Stomach smooth muscle (tissue), 2 donors: ENCODE results near the gene TSPAN10.

Source experiments
- H3K27ac ChIP-seq: one replicate; pipeline ENCODE4 v1.7.0; 2013; ENCODE audit warnings: mild to moderate bottlenecking, low read length, inconsistent platforms
- H3K27me3 ChIP-seq, 2 donors: one replicate each; pipeline ENCODE4 v1.7.0; 2013; ENCODE audit warnings: low read length in 2 of 2; ENCODE audit not compliant: insufficient read depth in 2 of 2, control insufficient read depth in 1 of 2
- H3K36me3 ChIP-seq, 2 donors: one replicate each; pipeline ENCODE4 v1.7.0; 2013; ENCODE audit warnings: low read length in 2 of 2; ENCODE audit not compliant: control insufficient read depth in 2 of 2, insufficient read depth in 2 of 2
- H3K4me1 ChIP-seq: one replicate; pipeline ENCODE4 v1.7.0; 2013; ENCODE audit warnings: low read length; ENCODE audit not compliant: control insufficient read depth, insufficient read depth
- H3K4me3 ChIP-seq, 2 donors: one replicate each; pipeline ENCODE4 v1.7.0; 2013; ENCODE audit warnings: low read length in 2 of 2
- H3K9ac ChIP-seq, 2 donors: one replicate each; pipeline ENCODE4 v1.7.0; 2013; ENCODE audit warnings: low read length in 2 of 2, mild to moderate bottlenecking in 1 of 2
- H3K9me3 ChIP-seq, 2 donors: one replicate each; pipeline ENCODE4 v1.7.0; 2013; ENCODE audit warnings: low read length in 2 of 2; ENCODE audit not compliant: control insufficient read depth in 2 of 2
- donor health status: healthy.
- donor health status: Pancreatic carcinoma.

TSPAN10 gene

DNA sequence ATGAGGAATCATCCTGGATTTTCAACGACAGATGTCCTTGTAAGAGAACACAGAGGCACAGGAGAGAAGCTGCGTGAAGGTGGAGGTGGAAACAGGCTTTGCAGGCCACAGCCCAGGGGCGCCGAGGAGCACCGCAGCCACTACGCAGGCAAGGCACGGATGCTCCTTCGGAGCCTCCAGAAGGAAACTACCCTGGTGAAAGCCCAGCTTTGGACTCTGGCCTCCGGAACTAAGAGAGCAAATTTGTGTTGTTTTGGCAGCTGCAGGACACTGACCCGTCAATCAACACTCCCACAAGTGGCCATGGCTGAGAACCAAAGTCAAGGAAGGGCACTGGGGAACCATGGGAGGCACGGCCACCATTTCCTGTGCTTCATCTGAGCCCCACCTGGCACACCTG lies 43.2 kb downstream of the TSPAN10 start:
- Histone ChIP-seq H3K27ac (no peak overlapping the region), H3K4me1 (peaks cover 19% of the 10 kb centered on the region), H3K27me3 (no peaks in the 10 kb centered on the region), H3K4me3 (no peak overlapping the region), H3K36me3 (peaks cover 0 to 5% of the 10 kb centered on the region in 2 donors), H3K9me3 (no peaks in the 10 kb centered on the region), H3K9ac (no peak overlapping the region)

DNA sequence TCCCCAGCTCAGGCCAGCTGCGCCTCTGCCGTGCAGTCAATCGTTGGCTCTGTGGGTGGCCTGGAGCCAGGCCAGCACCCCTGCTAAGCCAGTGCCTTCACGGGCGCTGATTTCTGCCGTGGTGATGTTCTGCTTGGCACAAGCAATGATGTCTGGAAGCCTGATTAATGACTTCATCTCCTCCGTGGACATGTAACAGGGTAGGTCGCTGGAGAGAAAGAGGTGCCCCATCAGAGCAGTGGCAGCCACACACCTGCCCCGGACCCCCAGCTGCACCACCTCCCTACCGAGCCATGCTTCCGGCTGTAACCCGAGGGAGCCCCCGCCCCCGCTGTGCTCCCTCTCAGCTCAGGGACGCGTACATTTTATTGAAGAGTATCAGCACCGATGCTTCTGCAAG lies 44.7 kb downstream of the TSPAN10 start:
- H3K4me3 ChIP-seq, result no peak overlapping the region
- no peak overlapping the region for H3K27ac ChIP-seq
- peaks cover 5 to 9% of the 10 kb centered on the region in 2 donors for H3K36me3 ChIP-seq
- H3K9me3 ChIP-seq, result no peaks in the 10 kb centered on the region
- no peak overlapping the region for H3K9ac ChIP-seq
- peaks cover 26% of the 10 kb centered on the region for H3K4me1 ChIP-seq
- H3K27me3 ChIP-seq, result no peaks in the 10 kb centered on the region

DNA sequence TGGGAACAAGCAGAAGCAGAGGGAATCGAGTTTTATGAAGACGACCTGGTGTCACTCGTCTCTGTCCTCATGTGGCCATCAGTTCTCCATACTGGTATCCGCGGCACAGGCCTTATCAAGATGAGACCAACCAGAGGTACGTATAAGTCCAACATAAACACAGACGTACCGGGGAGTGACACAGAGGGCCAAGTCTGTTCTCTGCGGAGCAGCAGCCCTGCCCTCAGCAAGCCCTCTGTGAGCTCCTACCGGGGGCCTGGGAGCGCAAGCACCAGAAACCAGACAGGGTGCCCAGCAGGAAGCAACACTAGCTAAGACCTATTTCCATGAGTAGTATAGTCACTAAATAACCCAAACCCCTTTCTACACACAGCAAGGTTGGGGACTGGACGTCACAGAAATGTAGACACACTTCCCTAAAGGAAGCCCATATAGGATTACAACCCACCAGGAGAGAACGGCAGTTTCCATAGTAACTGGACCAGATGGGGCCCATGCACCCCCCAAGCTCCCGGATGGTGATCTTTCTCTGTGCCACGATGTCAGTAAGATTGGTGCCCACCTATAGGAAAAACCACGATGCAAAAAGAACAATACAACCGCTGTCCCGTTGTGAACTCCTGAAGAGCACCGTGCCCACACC lies 45.7 kb downstream of the TSPAN10 start:
- no peaks in the 10 kb centered on the region for H3K9me3 ChIP-seq
- H3K9ac ChIP-seq, result peak overlapping the region; percentile 82 to 83
- H3K4me3 ChIP-seq, result peak overlapping the region; percentile 82 to 92
- no peaks in the 10 kb centered on the region for H3K27me3 ChIP-seq
- H3K4me1 ChIP-seq, result peaks cover 26% of the 10 kb centered on the region
- peaks cover 5 to 14% of the 10 kb centered on the region in 2 donors for H3K36me3 ChIP-seq
- H3K27ac ChIP-seq, result no peak overlapping the region

DNA sequence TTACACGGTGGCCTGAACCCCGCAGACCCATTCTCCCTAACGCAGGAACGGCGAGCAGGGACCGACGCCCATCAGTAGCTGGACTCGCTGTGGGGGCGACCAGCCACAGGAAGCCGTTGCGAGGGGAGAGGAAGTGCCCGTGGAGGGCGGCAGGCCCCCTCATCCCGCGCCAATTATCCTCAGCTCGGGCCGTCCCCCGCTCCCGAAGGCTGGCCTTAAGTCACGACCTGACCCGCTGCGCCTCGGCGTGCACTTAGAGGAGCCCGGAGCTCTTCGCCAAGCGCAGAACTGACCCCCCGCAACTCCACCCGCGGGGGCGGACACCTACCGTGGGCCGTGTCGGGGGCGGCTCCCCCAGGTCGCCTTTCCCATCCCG lies 46.2 kb downstream of the TSPAN10 start:
- Histone ChIP-seq H3K4me3 (peak overlapping the region; percentile 82 to 92), H3K27me3 (no peaks in the 10 kb centered on the region), H3K4me1 (peaks cover 26% of the 10 kb centered on the region), H3K9me3 (no peaks in the 10 kb centered on the region), H3K36me3 (peaks cover 5 to 14% of the 10 kb centered on the region in 2 donors), H3K27ac (peak overlapping the region; percentile 55), H3K9ac (peak overlapping the region; percentile 82 to 83)

DNA sequence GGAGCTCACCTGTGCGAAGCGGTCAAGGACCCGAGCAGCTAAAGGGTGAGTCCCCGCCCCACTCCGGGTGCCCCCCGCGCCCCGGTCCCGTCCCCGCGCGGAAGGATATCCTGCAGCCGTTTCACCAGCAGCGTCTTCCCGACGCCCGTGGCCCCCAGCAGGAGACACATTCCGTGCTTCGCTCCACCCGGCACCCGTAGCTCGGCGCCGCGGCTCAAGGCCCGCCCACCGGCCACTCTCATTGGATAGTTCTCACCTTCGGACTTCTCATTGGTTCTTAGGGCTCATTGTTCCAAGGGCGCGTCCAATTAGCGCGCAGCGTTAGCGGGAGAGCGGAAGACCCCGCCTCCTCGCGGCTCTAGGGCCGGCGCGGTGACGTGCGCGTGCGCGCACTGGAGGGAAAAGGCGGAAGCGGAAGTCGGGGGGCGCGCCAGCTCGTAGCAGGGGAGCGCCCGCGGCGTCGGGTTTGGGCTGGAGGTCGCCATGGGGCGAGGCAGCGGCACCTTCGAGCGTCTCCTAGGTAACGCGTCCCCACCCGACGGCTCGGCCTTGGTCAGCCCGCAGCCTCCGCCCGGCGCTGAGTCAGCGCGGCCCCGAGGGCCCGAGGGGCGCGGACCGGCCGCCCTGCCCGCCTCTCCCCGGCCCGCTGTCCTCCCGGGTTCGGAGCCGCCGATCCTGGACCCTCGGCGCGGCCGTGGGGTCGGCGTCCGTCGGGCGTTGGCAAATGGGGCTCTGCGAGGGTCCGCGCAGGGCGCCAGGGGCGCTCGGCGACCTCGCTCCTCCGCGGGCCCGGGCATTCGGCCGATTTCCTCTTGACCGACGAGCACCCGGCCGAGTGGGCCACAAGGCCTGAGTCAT lies 46.8 kb downstream of the TSPAN10 start, which contains the start of the genes ARL16 and HGS:
TSS of gene ARL16 (minus strand) at position 214 of the 858 bp plus-strand sequence. CDS start at position 170, 44 bp downstream.
TSS of gene HGS (plus strand) at position 428 of the 858 bp plus-strand sequence. CDS start at position 484, 56 bp downstream.
- no peaks in the 10 kb centered on the region for H3K27me3 ChIP-seq
- peaks cover 5 to 18% of the 10 kb centered on the region in 2 donors for H3K36me3 ChIP-seq
- H3K27ac ChIP-seq, result peak within 1 kb of the TSS; percentile 55
- no peaks in the 10 kb centered on the region for H3K9me3 ChIP-seq
- H3K4me3 ChIP-seq, result peak within 1 kb of the TSS; percentile 82 to 92
- H3K4me1 ChIP-seq, result peaks cover 26% of the 10 kb centered on the region
- H3K9ac ChIP-seq, result peak within 1 kb of the TSS; percentile 82 to 83

DNA sequence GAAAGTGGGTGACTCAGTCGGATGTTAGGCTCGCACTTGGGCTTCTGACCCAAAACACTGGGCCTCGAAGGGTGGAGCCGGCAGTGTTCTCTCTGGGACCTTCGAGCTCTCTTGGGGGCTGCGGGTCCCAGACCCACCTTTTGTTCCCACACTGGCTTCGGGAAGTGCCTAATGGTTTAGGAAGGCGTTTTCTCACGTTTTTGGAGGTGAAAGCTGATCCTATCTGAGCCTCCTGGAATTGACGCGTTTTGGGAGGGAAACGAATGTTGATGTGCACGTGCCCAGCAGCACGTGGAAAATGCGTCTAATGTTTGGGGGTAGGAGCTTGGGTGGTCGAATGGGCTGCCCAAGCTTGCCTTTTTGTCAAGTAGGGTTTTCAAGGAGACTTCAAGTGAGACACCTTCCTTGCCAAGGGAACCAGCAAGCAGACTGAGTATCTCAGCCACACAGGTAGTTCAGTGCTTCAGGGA lies 47.5 kb downstream of the TSPAN10 start:
- peak overlapping the region; percentile 81 to 92 for H3K4me3 ChIP-seq
- no peak overlapping the region for H3K27ac ChIP-seq
- H3K27me3 ChIP-seq, result no peaks in the 10 kb centered on the region
- H3K4me1 ChIP-seq, result peaks cover 26% of the 10 kb centered on the region
- peak overlapping the region; percentile 68 to 80 for H3K9ac ChIP-seq
- peaks cover 7 to 24% of the 10 kb centered on the region in 2 donors for H3K36me3 ChIP-seq
- H3K9me3 ChIP-seq, result no peaks in the 10 kb centered on the region

DNA sequence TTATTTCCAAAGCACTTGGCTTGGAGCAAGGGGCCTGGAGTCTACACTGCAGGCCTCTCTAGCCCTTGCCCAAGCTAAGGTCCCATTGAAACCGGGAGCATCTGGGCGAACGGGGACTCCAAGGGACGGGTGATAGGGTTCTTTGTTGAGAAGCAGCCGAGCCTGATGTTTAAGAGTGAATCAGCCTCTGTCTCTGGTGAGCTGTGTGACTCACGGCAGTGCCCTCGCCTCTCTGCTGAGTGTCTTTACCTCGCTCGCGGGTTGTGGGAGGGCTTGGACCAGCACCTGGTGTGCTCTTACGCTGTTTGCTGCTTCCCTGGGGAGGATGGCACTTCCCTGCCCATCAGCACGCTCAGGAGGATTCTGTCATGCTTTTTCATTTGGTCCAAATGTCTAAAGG lies 48.1 kb downstream of the TSPAN10 start:
- Histone ChIP-seq H3K27ac (no peak overlapping the region), H3K36me3 (peaks cover 8 to 24% of the 10 kb centered on the region in 2 donors), H3K27me3 (no peaks in the 10 kb centered on the region), H3K4me3 (peak overlapping the region; percentile 81 to 92), H3K4me1 (peaks cover 26% of the 10 kb centered on the region), H3K9ac (peak overlapping the region; percentile 68 to 80), H3K9me3 (no peaks in the 10 kb centered on the region)

DNA sequence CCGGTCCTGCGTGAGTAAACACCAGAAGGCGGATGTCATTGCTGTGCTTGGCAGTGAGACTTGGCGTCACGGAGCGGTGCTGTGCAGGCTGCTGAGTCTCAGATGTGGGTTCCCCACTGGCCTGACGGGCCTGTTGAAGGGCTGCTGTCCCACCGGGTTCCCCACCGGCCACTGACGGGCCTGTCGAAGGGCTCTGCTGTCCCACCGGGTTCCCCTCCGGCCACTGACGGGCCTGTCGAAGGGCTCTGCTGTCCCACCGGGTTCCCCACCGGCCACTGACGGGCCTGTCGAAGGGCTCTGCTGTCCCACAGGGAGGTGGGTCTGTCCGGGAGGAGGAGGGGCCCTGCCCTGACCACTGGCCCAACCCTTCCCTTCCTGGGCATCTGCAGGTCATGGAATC lies 49.6 kb downstream of the TSPAN10 start:
- peaks cover 19 to 32% of the 10 kb centered on the region in 2 donors for H3K36me3 ChIP-seq

DNA sequence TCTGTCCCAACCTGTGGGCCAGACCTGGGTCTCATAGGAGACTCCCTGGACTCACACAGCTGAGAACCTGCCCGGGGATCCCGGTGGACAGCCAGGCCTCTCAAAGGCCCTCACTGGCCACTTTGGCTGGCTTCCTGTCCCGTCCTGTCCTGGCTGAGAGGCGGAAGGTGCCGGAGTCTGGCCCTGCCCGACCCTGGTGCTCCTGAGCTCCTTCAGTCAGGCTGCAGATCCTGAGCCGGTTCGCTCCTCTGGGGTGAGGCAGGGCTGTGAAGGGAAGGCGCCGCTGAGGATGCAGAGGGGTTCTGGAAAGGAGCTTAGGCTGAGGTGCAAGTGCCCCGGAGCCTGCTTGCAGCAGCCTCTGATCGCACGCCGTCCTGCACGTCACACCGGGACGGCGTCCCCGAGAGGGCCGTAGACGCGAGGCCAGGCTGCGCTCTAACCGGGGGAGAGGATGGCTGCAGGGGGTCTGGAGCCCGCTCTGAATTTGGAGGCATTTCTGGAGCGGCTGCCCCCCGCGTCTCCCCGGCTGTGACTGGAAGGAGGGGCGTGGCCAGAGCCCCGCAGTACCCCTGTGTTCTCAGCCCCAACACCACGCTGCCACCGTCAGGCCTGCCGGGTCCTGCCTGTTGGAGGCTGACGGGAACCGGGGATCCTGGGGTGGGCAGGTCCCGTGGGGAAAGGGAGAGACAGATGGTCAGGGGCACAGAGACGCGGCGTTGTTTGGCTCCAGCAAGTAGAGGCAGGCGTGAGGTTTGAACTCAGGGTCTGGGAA lies 51.0 kb downstream of the TSPAN10 start:
- Histone ChIP-seq H3K4me3 (no peak overlapping the region), H3K27me3 (no peaks in the 10 kb centered on the region), H3K4me1 (peaks cover 20% of the 10 kb centered on the region), H3K9ac (no peak overlapping the region), H3K36me3 (peaks cover 23 to 41% of the 10 kb centered on the region in 2 donors), H3K27ac (no peak overlapping the region), H3K9me3 (no peaks in the 10 kb centered on the region)

More for the DNA sequence above, 49.6 kb downstream of the TSPAN10 start:
- Histone ChIP-seq H3K9ac (no peak overlapping the region), H3K4me3 (no peak overlapping the region), H3K27ac (no peak overlapping the region), H3K9me3 (no peaks in the 10 kb centered on the region), H3K27me3 (no peaks in the 10 kb centered on the region), H3K4me1 (peaks cover 26% of the 10 kb centered on the region)

DNA sequence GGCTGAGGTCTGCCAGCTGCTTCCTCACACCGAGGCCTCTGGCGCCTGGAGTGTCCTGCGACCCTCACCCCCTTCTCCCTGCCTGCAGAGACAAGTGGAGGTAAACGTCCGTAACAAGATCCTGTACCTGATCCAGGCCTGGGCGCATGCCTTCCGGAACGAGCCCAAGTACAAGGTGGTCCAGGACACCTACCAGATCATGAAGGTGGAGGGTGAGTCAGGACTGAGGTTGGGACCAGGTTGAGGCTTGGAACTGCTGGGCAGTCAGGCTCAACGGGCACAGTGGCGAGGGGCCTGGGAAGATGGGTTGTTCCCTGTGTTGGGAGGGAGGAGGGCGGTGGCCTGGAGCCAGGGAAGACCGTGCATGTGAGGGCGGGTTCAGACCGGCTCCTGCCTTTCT lies 51.6 kb downstream of the TSPAN10 start:
- Histone ChIP-seq H3K4me1 (peaks cover 15% of the 10 kb centered on the region), H3K4me3 (no peak overlapping the region), H3K9me3 (no peaks in the 10 kb centered on the region), H3K9ac (no peak overlapping the region), H3K36me3 (peaks cover 23 to 44% of the 10 kb centered on the region in 2 donors), H3K27ac (no peak overlapping the region), H3K27me3 (no peaks in the 10 kb centered on the region)
